C4-2B (cell line): ENCODE data around the gene WDR76.

Experiments
- H3K27ac ChIP-seq: fragments of 450-650 bp; 2 replicates; pipeline ENCODE4 v1.5.1; 2017
- ZFX ChIP-seq: fragments of 450-650 bp; IDR thresholded peaks from 2 replicates; pipeline ENCODE4 v1.6.1; 2017
- TF ChIP-seq, protein P1 (sequence below): fragments of 450-650 bp; conservative IDR thresholded peaks from 2 replicates; pipeline ENCODE4 v1.5.1; 2017; ENCODE audit warnings: mild to moderate bottlenecking

The WDR76 gene

DNA sequence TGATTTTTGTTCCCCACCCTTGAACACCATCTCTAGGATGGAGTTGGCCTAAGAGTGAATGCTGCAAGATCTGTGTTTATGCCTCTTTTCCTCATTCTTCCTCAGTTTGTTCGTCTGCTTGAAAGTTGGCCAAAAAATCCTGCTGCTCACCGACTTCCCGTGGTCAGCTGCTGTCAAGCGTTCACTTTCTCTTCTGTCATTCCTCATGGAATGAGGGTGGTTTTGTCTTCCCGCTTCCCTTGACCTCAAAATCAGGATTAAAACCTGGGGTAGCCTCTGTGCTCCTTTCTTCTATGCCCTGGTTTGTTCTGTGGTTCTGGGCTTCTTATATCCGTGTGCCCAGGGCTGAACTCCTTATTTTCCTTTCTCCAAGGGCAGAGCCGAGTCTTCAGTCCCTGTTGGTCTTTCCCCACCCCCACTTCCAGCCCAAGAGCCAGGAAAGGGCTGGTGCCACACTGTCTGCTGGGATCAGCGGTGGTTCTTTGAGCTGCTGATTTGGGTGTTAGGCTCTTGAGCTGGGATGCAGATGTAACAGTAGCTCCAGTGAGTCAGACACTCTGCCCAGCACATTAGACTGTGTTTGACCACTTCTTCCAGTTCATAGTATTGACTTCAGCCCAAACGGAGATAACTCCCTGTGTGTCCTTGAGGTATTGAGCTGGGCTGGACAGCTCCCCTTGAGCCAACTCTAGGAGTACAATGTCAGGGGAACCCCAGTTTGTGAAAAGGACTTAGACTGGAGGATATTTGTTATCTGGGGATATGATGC lies 32.3 kb upstream of the WDR76 start:
- TF ChIP-seq ZFX, result no peak
- TF ChIP-seq, protein P1, sequence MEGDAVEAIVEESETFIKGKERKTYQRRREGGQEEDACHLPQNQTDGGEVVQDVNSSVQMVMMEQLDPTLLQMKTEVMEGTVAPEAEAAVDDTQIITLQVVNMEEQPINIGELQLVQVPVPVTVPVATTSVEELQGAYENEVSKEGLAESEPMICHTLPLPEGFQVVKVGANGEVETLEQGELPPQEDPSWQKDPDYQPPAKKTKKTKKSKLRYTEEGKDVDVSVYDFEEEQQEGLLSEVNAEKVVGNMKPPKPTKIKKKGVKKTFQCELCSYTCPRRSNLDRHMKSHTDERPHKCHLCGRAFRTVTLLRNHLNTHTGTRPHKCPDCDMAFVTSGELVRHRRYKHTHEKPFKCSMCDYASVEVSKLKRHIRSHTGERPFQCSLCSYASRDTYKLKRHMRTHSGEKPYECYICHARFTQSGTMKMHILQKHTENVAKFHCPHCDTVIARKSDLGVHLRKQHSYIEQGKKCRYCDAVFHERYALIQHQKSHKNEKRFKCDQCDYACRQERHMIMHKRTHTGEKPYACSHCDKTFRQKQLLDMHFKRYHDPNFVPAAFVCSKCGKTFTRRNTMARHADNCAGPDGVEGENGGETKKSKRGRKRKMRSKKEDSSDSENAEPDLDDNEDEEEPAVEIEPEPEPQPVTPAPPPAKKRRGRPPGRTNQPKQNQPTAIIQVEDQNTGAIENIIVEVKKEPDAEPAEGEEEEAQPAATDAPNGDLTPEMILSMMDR, result no peak
- peak overlapping the region; percentile 1; the same call in 1 of the 2 replicates for H3K27ac ChIP-seq

- H3K27ac ChIP-seq, result no peak overlapping the region
- TF ChIP-seq ZFX, result no peak
- TF ChIP-seq, protein P1, result no peak
Measured at GRCh38 chr15:43795197-43795596, 31.6 kb upstream of the WDR76 start.

- H3K27ac ChIP-seq, result no peak overlapping the region
- TF ChIP-seq, protein P1, result no peak
- no peak for TF ChIP-seq ZFX
Measured at GRCh38 chr15:43795997-43796396, 30.8 kb upstream of the WDR76 start.

DNA sequence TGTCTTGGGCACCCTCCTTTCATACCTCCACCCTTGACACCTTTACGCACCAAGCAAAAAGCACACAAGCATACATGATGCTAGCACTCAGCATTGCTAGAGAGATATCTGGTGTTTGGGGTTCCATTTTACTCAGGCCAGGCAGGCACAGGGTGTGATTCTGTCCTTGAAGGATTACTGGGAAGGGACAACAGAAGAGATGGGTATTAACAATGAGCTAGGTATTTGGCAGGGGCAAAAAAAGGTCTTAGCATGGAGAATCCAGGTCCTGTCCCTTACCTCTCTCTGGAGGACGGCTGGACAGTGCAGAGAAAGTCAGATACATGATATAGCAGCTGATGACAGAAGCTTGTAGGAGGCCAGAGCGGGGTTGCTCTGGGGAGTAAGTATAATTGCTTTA lies 30.2 kb upstream of the WDR76 start:
- no peak overlapping the region for H3K27ac ChIP-seq
- TF ChIP-seq, protein P1, result no peak
- no peak for TF ChIP-seq ZFX

- peak overlapping the region; percentile 84 for H3K27ac ChIP-seq
- no peak for TF ChIP-seq ZFX
- TF ChIP-seq, protein P1, result no peak
Measured at GRCh38 chr15:43799209-43799944, 27.4 kb upstream of the WDR76 start.

GRCh38 chr15:43799945-43800285 lies 26.9 kb upstream of the WDR76 start, which contains the start of gene SERINC4:
TSS of gene SERINC4 (minus strand) at chr15:43800220. CDS start at chr15:43799986, 234 bp downstream.
- TF ChIP-seq, protein P1, result no peak
- no peak for TF ChIP-seq ZFX
- H3K27ac ChIP-seq, result peak within 1 kb of the TSS; percentile 84
